Panc1 (cell line): ENCODE measurements around the gene YWHAG. TPM values are rescaled to one million over a fixed set of nuclear protein-coding genes. Genes with fewer than 3 reads are reported as not detected.
"Not testable (repeated sequence)": the region's sequence is repeated elsewhere in the genome, so short reads cannot be mapped to it uniquely, and the experiment has no call there.

Experiments
- ATAC-seq: fragments of 200-7000 bp; cut with Tn5 transposase; 2 replicates; pipeline ENCODE4 v1.9.1; 2020; ENCODE audit warnings: mild to moderate bottlenecking, moderate library complexity
- BruUV-seq: library from RNA; stranded (reverse); fragments of 400-500 nt; replicated peaks from 2 replicates; lab custom pipeline; 2021; lab: Mats Ljungman, UMichigan
- CTCF ChIA-PET: fragments of 300-600 bp; sonication (Branson Sonifier 250); formaldehyde crosslinking; loops from one replicate; lab custom pipeline; 2022; ENCODE audit warnings: antibody characterized with exemption; lab: Charles Lee
- POLR2A ChIA-PET: fragments of 300-600 bp; sonication (Branson Sonifier 250); formaldehyde crosslinking; loops from one replicate; lab custom pipeline; 2022; ENCODE audit warnings: antibody characterized with exemption; lab: Charles Lee
- DNase-seq: peaks from one replicate; pipeline ENCODE4 v3.0.0-alpha.2; 2010; ENCODE audit warnings: low read depth, low spot score
- H3K27ac ChIP-seq: 2 replicates; pipeline ENCODE4 v1.5.1; 2011; ENCODE audit warnings: mild to moderate bottlenecking, low read length, inconsistent platforms
- H3K27me3 ChIP-seq: fragments of 200-500 bp; sonication (Bioruptor generic); 2 replicates; pipeline ENCODE4 v1.6.0; 2014; ENCODE audit warnings: low read length, inconsistent platforms; ENCODE audit not compliant: control insufficient read depth, insufficient read depth
- H3K36me3 ChIP-seq: fragments of 200-500 bp; sonication (Bioruptor generic); 2 replicates; pipeline ENCODE4 v1.5.1; 2014; ENCODE audit warnings: inconsistent platforms, mild to moderate bottlenecking, low read length, moderate library complexity; ENCODE audit not compliant: control insufficient read depth, insufficient read depth
- H3K4me1 ChIP-seq: 2 replicates; pipeline ENCODE4 v1.5.1; 2011; ENCODE audit warnings: inconsistent platforms, mild to moderate bottlenecking, low read length, moderate library complexity; ENCODE audit not compliant: control insufficient read depth, insufficient read depth
- H3K4me3 ChIP-seq, 2 experiments: 2 replicates each; pipeline ENCODE4 v1.5.1; 2011 to 2012; ENCODE audit warnings: low read depth in 2 of 2, low read length in 2 of 2, mild to moderate bottlenecking in 2 of 2, inconsistent platforms in 1 of 2, moderate library complexity in 1 of 2
- H3K9me3 ChIP-seq: fragments of 200-500 bp; sonication (Bioruptor generic); 2 replicates; pipeline ENCODE4 v1.5.1; 2014; ENCODE audit warnings: low read depth, mild to moderate bottlenecking, inconsistent platforms, low read length, moderate library complexity; ENCODE audit not compliant: control insufficient read depth, insufficient read depth
- CTCF ChIP-seq: fragments of 450-650 bp; IDR thresholded peaks from 2 replicates; pipeline ENCODE4 v1.5.1; 2017; ENCODE audit warnings: mild to moderate bottlenecking
- POLR2AphosphoS5 ChIP-seq: IDR thresholded peaks from 2 replicates; pipeline ENCODE4 v1.6.1; 2012; ENCODE audit warnings: mild to moderate bottlenecking, low read depth, low read length, moderate library complexity
- REST ChIP-seq, 2 experiments: IDR thresholded peaks; 2 replicates each; pipeline ENCODE4 v1.6.1; 2011 to 2012; ENCODE audit warnings: low read depth in 2 of 2, control low read depth in 1 of 2, low read length in 1 of 2, mild to moderate bottlenecking in 1 of 2, moderate library complexity in 1 of 2; ENCODE audit not compliant: insufficient read depth in 1 of 2
- SIN3A ChIP-seq: IDR thresholded peaks from 2 replicates; pipeline ENCODE4 v1.6.1; 2012; ENCODE audit warnings: low read depth, mild to moderate bottlenecking, low read length, moderate library complexity, borderline replicate concordance; ENCODE audit not compliant: insufficient read depth
- TCF7L2 ChIP-seq: IDR thresholded peaks from 2 replicates; pipeline ENCODE4 v1.6.1; 2011; ENCODE audit warnings: mild to moderate bottlenecking, low read depth, low read length, inconsistent platforms
- in situ Hi-C: cut with HindIII; loops from 2 replicates; pipeline ENCODE4 v1.10.0; 2016; ENCODE audit warnings: low sequenced_read_pairs, low pct_unique_long_range_greater_than_20kb
- intact Hi-C: fragments of 100-400 bp; cut with micrococcal nuclease; formaldehyde crosslinking; loops from one replicate; pipeline ENCODE4 v1.10.0; 2022; ENCODE audit not compliant: unreplicated experiment
- total RNA-seq: library from RNA; stranded (reverse); gene quantifications from one replicate; pipeline ENCODE4 v1.2.1, GENCODE V29; 2021; ENCODE audit not compliant: unreplicated experiment

YWHAG gene
- total RNA-seq, 1 experiment from 2014 or later: 210 TPM

GRCh38 chr7:76336094-76336493 lies 22.7 kb downstream of the YWHAG start:
- H3K36me3 ChIP-seq: peaks cover 4% of the 10 kb centered on the region; the same call in 1 of the 2 replicates
- peaks cover 34% of the 10 kb centered on the region for H3K4me1 ChIP-seq
- H3K27ac ChIP-seq: no peak overlapping the region
- intact Hi-C loops: no loop called here
- ChIA-PET POLR2A (no interaction called here), CTCF (no interaction called here)
- no peaks in the 10 kb centered on the region for H3K27me3 ChIP-seq
- TF ChIP-seq POLR2AphosphoS5 (no peak), TCF7L2 (no peak), SIN3A (no peak), CTCF (no peak), REST (IDR thresholded peaks at IDR 0.05; ENCODE audit: insufficient read depth in 1 of 2, low read depth in 2 of 2, low read length in 1 of 2) (no peak)
- ATAC-seq: no peak
- DNase-seq: no peak
- no TSS peak for BruUV-seq
- H3K4me3 ChIP-seq: no peak overlapping the region
- in situ Hi-C loops: no loop called here
- no peaks in the 10 kb centered on the region for H3K9me3 ChIP-seq

GRCh38 chr7:76335417-76335816 lies 23.4 kb downstream of the YWHAG start:
- intact Hi-C loops, H3K27ac ChIP-seq, H3K36me3 ChIP-seq, DNase-seq, H3K4me3 ChIP-seq, ATAC-seq, in situ Hi-C loops, BruUV-seq, H3K9me3 ChIP-seq, CTCF ChIA-PET, H3K27me3 ChIP-seq: not testable (repeated sequence)
- peaks cover 32% of the 10 kb centered on the region for H3K4me1 ChIP-seq
- POLR2A ChIA-PET: interaction anchor here (0.6 kb wide), 1 partner anchor 16 kb away, joined by 5 read pairs; no protein-coding TSS in a partner anchor

GRCh38 chr7:76334320-76334967 lies 24.3 kb downstream of the YWHAG start:
- CTCF ChIA-PET: no interaction called here
- in situ Hi-C loops: no loop called here
- no peak overlapping the region for H3K27ac ChIP-seq
- POLR2A ChIA-PET: no interaction called here
- no peak overlapping the region for H3K4me3 ChIP-seq
- ATAC-seq: no peak
- H3K4me1 ChIP-seq: peaks cover 31% of the 10 kb centered on the region
- DNase-seq: no peak
- no TSS peak for BruUV-seq
- intact Hi-C loops: no loop called here
- no peaks in the 10 kb centered on the region for H3K9me3 ChIP-seq
- no peak for TF ChIP-seq POLR2AphosphoS5
- TF ChIP-seq SIN3A: no peak
- no peak for TF ChIP-seq REST (IDR thresholded peaks at IDR 0.05; ENCODE audit: insufficient read depth in 1 of 2, low read depth in 2 of 2, low read length in 1 of 2)
- no peak for TF ChIP-seq TCF7L2
- TF ChIP-seq CTCF: no peak
- H3K27me3 ChIP-seq: no peaks in the 10 kb centered on the region
- peaks cover 15% of the 10 kb centered on the region for H3K36me3 ChIP-seq
